Measurements from ENCODE around the gene C22orf23. TPM values are rescaled to one million over a fixed set of nuclear protein-coding genes. Genes with fewer than 3 reads are reported as not detected.
"Not testable (repeated sequence)": the region's sequence is repeated elsewhere in the genome, so short reads cannot be mapped to it uniquely, and the experiment has no call there.

C22orf23 gene
- total RNA-seq, 1 experiment from 2014 or later, result 0.22 TPM

- DNase-seq (ENCODE audit: low read depth), result no peak
Measured at GRCh38 chr22:37982151-37982785, 28.9 kb upstream of the C22orf23 start.

- DNase-seq (ENCODE audit: low read depth), result no peak
Measured at GRCh38 chr22:37981282-37982011, 28.0 kb upstream of the C22orf23 start.

- no peak for DNase-seq (ENCODE audit: low read depth)
Measured at GRCh38 chr22:37979782-37980181, 26.4 kb upstream of the C22orf23 start.

- no peak for DNase-seq (ENCODE audit: low read depth)
Measured at GRCh38 chr22:37976547-37976946, 23.1 kb upstream of the C22orf23 start.

DNA sequence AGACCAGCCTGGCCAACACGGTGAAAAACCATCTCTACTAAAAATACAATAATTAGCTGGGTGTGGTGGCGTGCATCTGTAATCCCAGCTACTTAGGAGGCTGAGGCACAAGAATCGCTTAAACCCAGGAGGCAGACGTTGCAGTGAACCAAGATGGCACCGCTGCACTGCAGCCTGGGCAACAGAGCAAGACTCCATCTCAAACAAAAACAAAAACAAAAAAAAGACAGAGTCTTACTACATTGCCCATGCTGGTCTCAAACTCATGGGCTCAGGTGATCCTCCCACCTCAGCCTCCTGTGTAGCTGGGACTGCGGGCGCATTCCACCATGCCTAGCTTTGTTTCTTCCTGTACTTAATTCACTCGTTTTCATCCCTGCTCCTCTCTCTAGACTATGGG, 22.6 kb upstream of the C22orf23 start:
- not testable (repeated sequence) for DNase-seq (ENCODE audit: low read depth)

DNA sequence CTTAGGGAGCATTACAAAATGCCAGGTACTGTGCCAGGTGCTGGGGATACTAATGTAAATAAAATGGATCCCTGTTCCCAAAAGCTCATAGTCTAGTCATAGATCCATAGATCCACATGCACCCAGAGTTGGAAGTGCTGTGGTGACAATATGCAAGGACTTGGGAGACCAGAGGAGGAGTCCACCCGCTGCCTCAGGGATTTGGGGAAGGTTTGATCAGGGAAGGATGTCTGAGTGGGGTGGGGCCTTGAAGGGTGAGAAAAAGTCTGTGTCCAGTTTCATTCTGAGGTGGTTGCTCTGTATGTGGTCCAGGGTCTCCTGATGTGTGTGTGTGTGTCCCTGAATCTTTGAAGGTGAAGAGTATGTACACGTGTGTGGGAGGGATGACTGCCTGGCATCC, 21.8 kb upstream of the C22orf23 start:
- no peak for DNase-seq (ENCODE audit: low read depth)

GRCh38 chr22:37973271-37974170, 20.1 kb upstream of the C22orf23 start:
- DNase-seq (ENCODE audit: low read depth), result no peak

- no peak for DNase-seq (ENCODE audit: low read depth)
Measured at GRCh38 chr22:37972527-37972926, 19.1 kb upstream of the C22orf23 start.

DNA sequence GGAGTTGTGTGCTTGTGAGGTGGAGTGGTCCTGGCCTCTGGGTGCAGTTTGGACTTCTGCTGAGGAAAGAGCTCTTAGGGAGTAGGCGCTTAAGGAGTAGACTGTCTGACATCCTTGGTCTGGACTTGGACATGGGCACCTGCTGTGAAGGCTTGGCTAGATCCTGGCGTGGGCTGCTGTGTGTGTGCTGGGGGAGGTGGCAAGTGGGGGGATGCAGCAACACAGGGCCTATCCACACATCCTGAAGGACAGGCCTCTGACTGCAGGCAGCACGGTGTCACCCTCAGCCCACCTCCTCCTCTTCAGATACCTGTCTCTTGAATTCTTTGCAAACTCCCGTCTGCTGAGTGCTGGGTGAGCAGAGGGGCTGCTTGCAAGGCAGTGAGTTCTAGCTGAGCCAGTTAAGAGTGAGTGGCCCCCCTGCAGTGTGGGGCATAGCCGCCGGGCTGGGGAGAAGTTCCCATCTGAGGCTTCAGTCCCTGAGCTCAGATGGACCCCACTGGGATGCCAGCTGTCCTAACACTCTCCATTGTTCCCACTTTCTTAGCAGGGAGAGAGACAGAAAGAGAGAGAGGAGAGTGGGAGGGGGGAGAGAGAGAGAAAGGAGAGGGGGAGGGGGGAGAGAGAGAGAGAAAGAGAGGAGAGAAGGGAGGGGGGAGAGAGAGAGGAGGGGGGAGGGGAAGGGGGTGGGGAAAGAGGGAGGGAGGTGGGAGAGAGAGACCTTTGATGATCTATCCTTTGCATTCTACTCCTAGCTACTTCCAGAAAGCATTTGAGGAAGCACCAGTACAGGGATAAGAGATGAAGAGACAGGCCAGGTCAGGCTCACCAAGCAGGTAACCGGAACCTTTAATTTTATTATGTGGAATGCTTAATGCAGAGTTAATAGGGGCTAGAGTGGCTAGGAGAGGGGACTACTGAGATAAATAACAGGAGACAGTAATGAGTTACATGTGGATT, 18.4 kb upstream of the C22orf23 start:
- no peak for DNase-seq (ENCODE audit: low read depth)

DNA sequence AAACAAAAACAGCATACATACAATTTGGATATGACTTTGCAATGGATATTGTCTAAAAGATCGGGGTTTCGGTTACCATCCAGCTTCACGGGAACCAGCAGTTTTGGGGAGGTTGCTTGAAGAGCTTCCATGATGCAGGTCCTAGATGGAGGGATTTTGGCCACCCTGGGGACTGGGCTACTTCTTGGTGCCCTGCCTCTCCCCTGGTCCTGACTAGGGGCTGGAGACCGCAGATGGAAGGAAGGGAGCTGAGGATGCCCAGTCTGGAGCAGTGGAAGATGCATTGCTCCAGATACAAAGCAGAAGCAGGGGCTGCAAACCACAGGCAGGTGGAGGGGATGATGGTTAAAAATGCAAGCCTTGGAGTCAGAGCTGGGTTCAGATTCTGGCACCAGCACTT, 17.5 kb upstream of the C22orf23 start:
- no peak for DNase-seq (ENCODE audit: low read depth)

GRCh38 chr22:37968452-37969251, 15.3 kb upstream of the C22orf23 start:
- DNase-seq (ENCODE audit: low read depth), result no peak

DNA sequence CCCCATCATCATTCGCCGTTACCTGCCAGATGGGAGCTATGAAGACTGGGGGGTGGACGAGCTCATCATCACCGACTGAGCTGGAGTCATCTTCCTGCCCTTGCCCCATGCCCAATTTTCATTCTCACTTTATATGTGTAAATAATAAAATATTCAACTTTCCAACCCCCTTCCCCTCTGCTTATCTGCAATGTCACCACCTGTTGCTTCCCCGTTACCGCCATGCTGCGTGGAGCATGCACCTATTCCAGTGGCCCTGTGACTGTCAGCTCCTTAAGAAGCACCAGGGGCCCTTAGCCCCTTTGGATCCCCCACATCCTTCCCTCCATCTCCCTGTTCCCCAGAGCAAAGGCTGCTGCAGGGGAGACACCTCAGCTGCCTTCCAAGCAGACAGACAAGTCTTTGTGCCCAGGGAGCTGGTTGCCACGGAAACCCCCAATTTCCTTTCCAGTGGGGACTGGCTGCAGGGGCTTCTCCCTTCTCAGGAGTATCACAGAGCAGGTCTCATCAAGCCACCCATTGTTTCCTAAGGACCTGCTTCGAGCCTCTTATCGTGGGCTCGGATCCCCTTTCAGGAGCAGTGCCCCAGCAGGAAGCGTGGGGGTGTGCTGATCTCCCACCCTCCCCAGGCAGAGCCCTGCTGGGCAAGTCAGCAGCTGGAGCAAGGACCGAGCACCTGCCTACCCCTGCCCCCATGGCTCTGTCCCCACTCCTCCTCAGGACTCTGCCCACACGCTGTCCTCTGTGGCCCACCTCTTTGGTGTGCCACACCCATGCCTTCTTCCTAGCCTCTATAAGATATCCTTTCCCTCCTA, 14.4 kb upstream of the C22orf23 start:
- DNase-seq (ENCODE audit: low read depth), result no peak

GRCh38 chr22:37967147-37967546, 13.7 kb upstream of the C22orf23 start:
- DNase-seq (ENCODE audit: low read depth), result no peak

GRCh38 chr22:37965940-37966664, 12.7 kb upstream of the C22orf23 start:
- DNase-seq (ENCODE audit: low read depth), result no peak

DNA sequence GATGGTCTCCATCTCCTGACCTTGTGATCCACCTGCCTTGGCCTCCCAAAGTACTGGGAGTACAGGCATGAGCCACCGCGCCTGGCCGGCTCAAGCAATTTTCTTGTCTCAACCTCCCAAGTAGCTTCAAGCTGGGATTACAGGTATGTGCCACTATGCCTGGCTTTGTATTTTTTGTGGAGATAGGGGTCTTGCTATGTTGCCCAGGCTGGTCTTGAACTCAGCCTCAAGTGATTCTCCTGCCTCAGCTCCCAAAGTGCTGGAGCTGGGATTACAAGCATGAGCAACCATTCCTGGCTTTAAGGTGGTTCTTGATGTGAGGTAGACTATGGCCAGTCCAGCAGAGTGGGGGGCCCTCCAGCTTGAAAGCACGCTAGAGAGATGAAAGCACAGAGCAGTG, 7.7 kb upstream of the C22orf23 start:
- no peak for DNase-seq (ENCODE audit: low read depth)

GRCh38 chr22:37959231-37959825, 5.9 kb upstream of the C22orf23 start:
- no peak for DNase-seq (ENCODE audit: low read depth)

- no peak for DNase-seq (ENCODE audit: low read depth)
Measured at GRCh38 chr22:37957232-37957631, 3.8 kb upstream of the C22orf23 start.

GRCh38 chr22:37955825-37956397, 2.5 kb upstream of the C22orf23 start:
- not testable (repeated sequence) for DNase-seq (ENCODE audit: low read depth)

Measured in M059J (cell line).